ENCODE data around the gene TPCN1. TPM values are rescaled to one million over a fixed set of nuclear protein-coding genes. Genes with fewer than 3 reads are reported as not detected.

TPCN1 gene
- total and polyA plus RNA-seq, 3 experiments from 2014 or later, result 10.1 to 24.1 (median 21.3) TPM

GRCh38 chr12:113298861-113299545 lies 77.7 kb downstream of the TPCN1 start:
- no peaks in the 10 kb centered on the region for H3K27me3 ChIP-seq (ENCODE audit: insufficient read depth, low read length, poor library complexity, severe bottlenecking)
- Mint-ChIP-seq H3K4me3 (no peak overlapping the region), H3K27ac (peak overlapping the region in 1 of 8 donors; percentile 85), H3K9me3 (peaks cover 0 to 1% (median 0%) of the 10 kb centered on the region in 5 donors), H3K4me1 (no peaks in the 10 kb centered on the region), H3K36me3 (peaks cover 4 to 71% (median 9%) of the 10 kb centered on the region in 3 donors), H3K27me3 (no peaks in the 10 kb centered on the region)
- H3K4me3 ChIP-seq (ENCODE audit: low read length), result no peak overlapping the region
- no peaks in the 10 kb centered on the region for H3K36me3 ChIP-seq (ENCODE audit: insufficient read depth, low read length)
- H3K27ac ChIP-seq (ENCODE audit: low read depth, low read length), result peak overlapping the region; percentile 51
- no peak for DNase-seq
- ChIA-PET CTCF (no interaction called here), POLR2A (no interaction called here)
- no peaks in the 10 kb centered on the region for H3K9me3 ChIP-seq (ENCODE audit: low read length)
- peaks cover 6% of the 10 kb centered on the region for H3K4me1 ChIP-seq (ENCODE audit: insufficient read depth, low read length)

- no peaks in the 10 kb centered on the region for H3K36me3 ChIP-seq (ENCODE audit: insufficient read depth, low read length)
- ChIA-PET POLR2A (no interaction called here), CTCF (no interaction called here)
- Mint-ChIP-seq H3K27me3 (no peaks in the 10 kb centered on the region), H3K4me1 (no peaks in the 10 kb centered on the region), H3K9me3 (peaks cover 0 to 1% (median 0%) of the 10 kb centered on the region in 5 donors), H3K36me3 (peaks cover 4 to 74% (median 9%) of the 10 kb centered on the region in 3 donors), H3K4me3 (no peak overlapping the region), H3K27ac (peak overlapping the region in 2 of 8 donors; percentile 29 to 85)
- peaks cover 6% of the 10 kb centered on the region for H3K4me1 ChIP-seq (ENCODE audit: insufficient read depth, low read length)
- no peaks in the 10 kb centered on the region for H3K9me3 ChIP-seq (ENCODE audit: low read length)
- no peak for DNase-seq
- H3K27me3 ChIP-seq (ENCODE audit: insufficient read depth, low read length, poor library complexity, severe bottlenecking), result no peaks in the 10 kb centered on the region
- H3K27ac ChIP-seq (ENCODE audit: low read depth, low read length), result peak overlapping the region; percentile 51
- no peak overlapping the region for H3K4me3 ChIP-seq (ENCODE audit: low read length)
Observed at GRCh38 chr12:113299619-113300237, 78.5 kb downstream of the TPCN1 start.

GRCh38 chr12:113301811-113302210 lies 80.5 kb downstream of the TPCN1 start:
- Mint-ChIP-seq H3K4me1 (no peaks in the 10 kb centered on the region), H3K9me3 (peaks cover 0 to 3% (median 0%) of the 10 kb centered on the region in 5 donors), H3K4me3 (no peak overlapping the region), H3K36me3 (peaks cover 7 to 71% (median 10%) of the 10 kb centered on the region in 3 donors), H3K27me3 (no peaks in the 10 kb centered on the region), H3K27ac (peak overlapping the region in 1 of 8 donors; percentile 87)
- Histone ChIP-seq H3K4me3 (ENCODE audit: low read length) (no peak overlapping the region), H3K36me3 (ENCODE audit: insufficient read depth, low read length) (no peaks in the 10 kb centered on the region), H3K9me3 (ENCODE audit: low read length) (no peaks in the 10 kb centered on the region), H3K27ac (ENCODE audit: low read depth, low read length) (no peak overlapping the region), H3K4me1 (ENCODE audit: insufficient read depth, low read length) (peaks cover 6% of the 10 kb centered on the region), H3K27me3 (ENCODE audit: insufficient read depth, low read length, poor library complexity, severe bottlenecking) (no peaks in the 10 kb centered on the region)
- ChIA-PET POLR2A (interaction anchor here (0.7 kb wide), 1 partner anchor 1564 kb away, joined by 8 read pairs; no protein-coding TSS in a partner anchor), CTCF (no interaction called here)
- no peak for DNase-seq

GRCh38 chr12:113302466-113302865 lies 81.2 kb downstream of the TPCN1 start:
- Histone ChIP-seq H3K27ac (ENCODE audit: low read depth, low read length) (no peak overlapping the region), H3K4me1 (ENCODE audit: insufficient read depth, low read length) (peaks cover 6% of the 10 kb centered on the region), H3K4me3 (ENCODE audit: low read length) (no peak overlapping the region), H3K36me3 (ENCODE audit: insufficient read depth, low read length) (no peaks in the 10 kb centered on the region), H3K9me3 (ENCODE audit: low read length) (no peaks in the 10 kb centered on the region), H3K27me3 (ENCODE audit: insufficient read depth, low read length, poor library complexity, severe bottlenecking) (no peaks in the 10 kb centered on the region)
- Mint-ChIP-seq H3K36me3 (peaks cover 7 to 73% (median 10%) of the 10 kb centered on the region in 3 donors), H3K9me3 (peaks cover 0 to 3% (median 0%) of the 10 kb centered on the region in 5 donors), H3K27ac (peak overlapping the region in 3 of 8 donors; percentile 42 to 87 (median 49)), H3K4me3 (no peak overlapping the region), H3K4me1 (no peaks in the 10 kb centered on the region), H3K27me3 (no peaks in the 10 kb centered on the region)
- POLR2A ChIA-PET, result no interaction called here
- no peak for DNase-seq
- CTCF ChIA-PET, result no interaction called here

- Mint-ChIP-seq H3K36me3 (peaks cover 7 to 75% (median 12%) of the 10 kb centered on the region in 3 donors), H3K27me3 (no peaks in the 10 kb centered on the region), H3K4me1 (no peaks in the 10 kb centered on the region), H3K27ac (peak overlapping the region in 2 of 8 donors; percentile 7 to 9), H3K9me3 (peaks cover 0 to 3% (median 0%) of the 10 kb centered on the region in 5 donors), H3K4me3 (no peak overlapping the region)
- H3K27me3 ChIP-seq (ENCODE audit: insufficient read depth, low read length, poor library complexity, severe bottlenecking), result no peaks in the 10 kb centered on the region
- ChIA-PET CTCF (no interaction called here), POLR2A (no interaction called here)
- H3K9me3 ChIP-seq (ENCODE audit: low read length), result no peaks in the 10 kb centered on the region
- no peaks in the 10 kb centered on the region for H3K36me3 ChIP-seq (ENCODE audit: insufficient read depth, low read length)
- H3K4me3 ChIP-seq (ENCODE audit: low read length), result no peak overlapping the region
- no peak for DNase-seq
- H3K4me1 ChIP-seq (ENCODE audit: insufficient read depth, low read length), result peaks cover 6% of the 10 kb centered on the region
- no peak overlapping the region for H3K27ac ChIP-seq (ENCODE audit: low read depth, low read length)
Observed at GRCh38 chr12:113302886-113303640, 81.8 kb downstream of the TPCN1 start.

GRCh38 chr12:113305281-113305856 lies 84.1 kb downstream of the TPCN1 start:
- POLR2A ChIA-PET, result no interaction called here

GRCh38 chr12:113306382-113306781 lies 85.1 kb downstream of the TPCN1 start:
- H3K4me3 Mint-ChIP-seq, result no peak overlapping the region

More at GRCh38 chr12:113305281-113305856, 84.1 kb downstream of the TPCN1 start:
- CTCF ChIA-PET, result no interaction called here
- Histone ChIP-seq H3K36me3 (ENCODE audit: insufficient read depth, low read length) (no peaks in the 10 kb centered on the region), H3K9me3 (ENCODE audit: low read length) (no peaks in the 10 kb centered on the region), H3K4me3 (ENCODE audit: low read length) (no peak overlapping the region), H3K4me1 (ENCODE audit: insufficient read depth, low read length) (peaks cover 6% of the 10 kb centered on the region), H3K27me3 (ENCODE audit: insufficient read depth, low read length, poor library complexity, severe bottlenecking) (no peaks in the 10 kb centered on the region), H3K27ac (ENCODE audit: low read depth, low read length) (no peak overlapping the region)
- H3K36me3 Mint-ChIP-seq, result peaks cover 7 to 78% (median 15%) of the 10 kb centered on the region in 3 donors
- DNase-seq, result no peak
- no peaks in the 10 kb centered on the region for H3K27me3 Mint-ChIP-seq
- H3K27ac Mint-ChIP-seq, result no peak overlapping the region
- peaks cover 0 to 3% (median 0%) of the 10 kb centered on the region in 5 donors for H3K9me3 Mint-ChIP-seq
- H3K4me1 Mint-ChIP-seq, result no peaks in the 10 kb centered on the region
- no peak overlapping the region for H3K4me3 Mint-ChIP-seq

More at GRCh38 chr12:113306382-113306781, 85.1 kb downstream of the TPCN1 start:
- Mint-ChIP-seq H3K27me3 (no peaks in the 10 kb centered on the region), H3K36me3 (peaks cover 7 to 82% (median 20%) of the 10 kb centered on the region in 3 donors), H3K4me1 (no peaks in the 10 kb centered on the region), H3K27ac (no peak overlapping the region), H3K9me3 (peaks cover 0 to 3% (median 0%) of the 10 kb centered on the region in 5 donors)
- no peaks in the 10 kb centered on the region for H3K9me3 ChIP-seq (ENCODE audit: low read length)
- no peak for DNase-seq
- ChIA-PET CTCF (no interaction called here), POLR2A (interaction anchor here (0.5 kb wide), 1 partner anchor 24 kb away, joined by 3 read pairs; no protein-coding TSS in a partner anchor)
- H3K27me3 ChIP-seq (ENCODE audit: insufficient read depth, low read length, poor library complexity, severe bottlenecking), result no peaks in the 10 kb centered on the region
- no peaks in the 10 kb centered on the region for H3K36me3 ChIP-seq (ENCODE audit: insufficient read depth, low read length)
- H3K27ac ChIP-seq (ENCODE audit: low read depth, low read length), result no peak overlapping the region
- no peak overlapping the region for H3K4me3 ChIP-seq (ENCODE audit: low read length)
- peaks cover 6% of the 10 kb centered on the region for H3K4me1 ChIP-seq (ENCODE audit: insufficient read depth, low read length)

Measured in CD8-positive, alpha-beta memory T cell (primary cell).